Activated CD4-positive, alpha-beta T cell treated with anti-CD3 and anti-CD28 coated beads, Interleukin-2, Interleukin-4, amounts not matched to agents 100 ng/mL and 50 ng/mL, durations not matched to agents 16 hours and 8 hours (primary cell): ENCODE measurements around the gene PKP2.
"Not testable (repeated sequence)": the region's sequence is repeated elsewhere in the genome, so short reads cannot be mapped to it uniquely, and the experiment has no call there.

Experiments used
- DNase-seq: peaks from one replicate; pipeline ENCODE4 v3.0.0-alpha.2; 2020; ENCODE audit warnings: low spot score

The PKP2 gene

DNA sequence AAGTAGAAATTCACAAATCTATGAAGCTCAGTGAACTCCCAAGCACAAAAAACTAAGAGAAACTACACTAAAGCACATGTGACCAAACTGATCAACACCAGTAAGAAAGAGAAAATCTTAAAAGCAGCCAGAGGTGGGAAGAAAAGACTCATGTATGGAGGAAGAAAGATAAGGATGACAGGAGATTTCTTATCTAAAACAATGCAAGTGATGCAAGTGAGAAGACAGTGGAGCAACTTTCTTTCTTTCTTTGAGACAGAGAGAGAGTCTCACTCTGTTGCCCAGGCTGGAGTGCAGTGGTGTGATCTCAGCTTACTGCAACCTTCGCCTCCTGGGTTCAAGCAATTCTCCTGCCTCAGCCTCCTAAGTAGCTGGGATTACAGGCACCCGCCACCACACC lies 34.9 kb downstream of the PKP2 start:
- DNase-seq, result not testable (repeated sequence)

DNA sequence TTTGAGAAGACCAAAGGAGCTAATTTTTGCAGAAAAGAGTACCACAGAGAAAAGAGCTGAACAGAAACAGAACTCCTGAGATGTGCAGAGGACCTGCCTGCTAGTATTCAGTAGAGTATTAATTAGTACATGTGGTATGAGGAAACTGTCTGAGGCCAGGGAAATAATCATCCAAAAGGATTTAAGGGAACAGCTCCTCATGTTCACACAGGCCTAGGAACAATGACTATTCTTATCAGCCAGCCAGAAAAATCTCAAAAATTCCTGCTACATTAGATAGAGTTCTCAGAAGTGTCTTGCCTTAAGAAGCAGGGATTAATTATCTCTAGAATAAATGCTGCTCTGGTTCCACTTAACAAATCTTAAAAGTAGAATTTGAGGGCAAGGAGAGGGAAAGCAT lies 36.4 kb downstream of the PKP2 start:
- no peak for DNase-seq

DNA sequence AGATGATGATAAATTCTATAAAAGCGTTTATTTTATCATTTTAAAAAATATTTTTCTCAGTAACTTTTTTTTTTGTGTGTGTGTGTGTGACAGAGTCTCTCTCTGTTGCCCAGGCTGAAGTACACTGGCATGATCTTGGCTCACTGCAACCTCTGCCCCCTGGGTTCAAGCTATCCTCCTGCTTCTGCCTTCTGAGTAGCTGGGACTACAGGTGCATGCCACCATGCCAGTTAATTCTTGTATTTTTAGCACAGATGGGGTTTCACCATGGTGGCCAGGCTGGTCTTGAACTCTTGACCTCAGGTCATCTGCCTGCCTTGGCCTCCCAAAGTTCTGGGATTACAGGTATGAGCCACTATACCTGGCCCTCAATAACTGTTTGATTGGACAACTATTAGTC lies 37.2 kb downstream of the PKP2 start:
- no peak for DNase-seq

DNA sequence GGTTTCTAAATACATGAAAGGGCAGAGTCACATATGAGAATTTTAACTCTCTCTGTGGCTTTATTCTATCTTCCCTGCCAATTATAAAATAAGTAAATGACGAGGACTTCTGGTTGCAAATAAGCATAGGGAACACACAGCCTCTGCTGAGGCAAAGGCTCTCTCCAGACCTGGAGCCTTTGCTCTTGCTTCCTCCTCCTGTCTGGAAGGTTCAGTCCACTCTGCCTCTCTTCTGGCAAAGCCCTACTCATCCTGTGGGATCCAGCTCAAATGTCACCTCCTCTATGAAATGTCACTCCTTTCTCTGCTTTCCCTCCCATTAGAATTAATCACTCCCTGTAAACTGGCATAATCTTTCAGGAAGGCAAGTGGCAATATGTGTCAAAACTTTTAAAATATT lies 41.9 kb downstream of the PKP2 start:
- DNase-seq, result no peak

DNA sequence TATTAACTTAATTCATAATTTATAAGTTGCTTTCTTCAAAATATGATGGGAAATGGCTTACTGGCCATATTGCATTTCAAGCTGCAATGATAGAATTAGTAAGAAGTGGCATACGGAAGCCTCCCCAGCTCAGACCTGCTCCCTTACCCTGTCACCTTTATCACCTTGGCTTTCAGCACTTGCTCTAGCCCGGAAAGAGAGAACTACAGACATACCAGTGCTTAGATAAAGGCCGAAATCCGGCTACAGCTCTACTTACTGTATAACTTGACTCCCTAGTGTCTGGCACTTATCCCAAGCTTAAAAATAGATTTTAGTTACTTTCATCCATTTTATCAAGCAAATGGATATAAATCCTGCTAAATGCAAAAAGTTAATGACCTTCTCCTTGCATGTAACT lies 42.5 kb downstream of the PKP2 start:
- DNase-seq, result no peak

DNA sequence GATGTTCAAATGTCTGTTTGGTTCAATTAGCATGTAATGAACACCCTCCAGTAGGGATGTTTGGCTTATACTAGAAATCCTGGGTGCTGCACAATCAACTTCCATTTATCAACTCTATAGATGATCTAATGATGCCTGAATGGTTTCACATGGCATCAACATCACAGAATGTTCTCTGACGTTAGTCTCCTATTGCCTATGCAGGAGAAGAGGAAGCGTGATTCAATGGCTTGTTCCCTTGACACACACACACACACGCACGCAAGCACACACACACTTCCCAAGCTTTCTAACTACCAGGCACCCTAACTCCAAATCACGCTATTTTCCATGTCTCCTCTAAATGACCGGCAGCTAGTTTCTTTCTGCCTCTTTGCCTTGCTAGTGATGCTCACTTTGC lies 49.3 kb downstream of the PKP2 start:
- DNase-seq, result no peak

DNA sequence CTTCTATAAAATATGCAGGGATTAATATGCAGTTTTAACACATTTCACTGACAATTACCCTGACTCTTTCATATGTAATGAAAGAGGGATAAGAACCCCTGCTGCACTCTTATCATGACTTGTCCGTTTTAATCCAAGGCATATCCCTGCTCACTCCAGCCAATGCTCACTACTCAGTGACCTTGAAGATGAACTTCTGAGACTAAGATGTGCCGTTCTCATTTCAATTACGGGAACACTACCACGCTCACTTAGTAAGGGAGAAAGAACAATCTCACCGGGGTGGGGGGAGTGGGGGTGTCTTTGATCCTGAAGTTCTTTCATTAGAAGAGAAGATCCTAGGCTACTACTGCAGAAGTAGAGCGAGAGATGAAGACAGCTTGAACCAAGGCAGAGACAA lies 50.5 kb downstream of the PKP2 start:
- no peak for DNase-seq

DNA sequence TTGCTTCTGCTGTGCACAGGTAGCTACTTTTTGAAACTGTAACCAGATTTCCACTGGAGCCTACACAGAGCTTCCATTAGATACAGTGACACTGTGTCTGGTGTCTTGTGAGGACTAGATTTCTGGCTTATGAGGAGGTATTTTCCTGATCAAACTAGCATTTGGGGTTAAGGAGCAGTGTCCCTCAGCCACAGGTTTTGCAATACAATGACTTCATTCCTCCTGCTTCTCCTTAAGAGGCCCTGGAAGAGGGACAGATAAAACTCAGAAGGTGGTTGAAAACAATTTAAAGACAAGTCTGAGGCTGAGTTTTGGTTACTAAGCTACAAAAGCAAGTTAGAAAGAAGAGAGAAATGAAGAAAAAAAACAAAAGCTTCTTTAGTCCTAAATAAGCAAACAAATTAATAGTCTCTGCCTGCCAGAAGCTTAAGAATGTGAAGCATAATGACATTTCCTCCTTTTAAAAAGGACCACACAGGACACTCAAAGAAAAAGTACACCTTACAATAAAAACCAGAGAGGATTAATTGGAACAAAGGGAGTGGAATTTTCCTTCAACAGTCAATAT lies 53.0 kb downstream of the PKP2 start:
- no peak for DNase-seq

DNA sequence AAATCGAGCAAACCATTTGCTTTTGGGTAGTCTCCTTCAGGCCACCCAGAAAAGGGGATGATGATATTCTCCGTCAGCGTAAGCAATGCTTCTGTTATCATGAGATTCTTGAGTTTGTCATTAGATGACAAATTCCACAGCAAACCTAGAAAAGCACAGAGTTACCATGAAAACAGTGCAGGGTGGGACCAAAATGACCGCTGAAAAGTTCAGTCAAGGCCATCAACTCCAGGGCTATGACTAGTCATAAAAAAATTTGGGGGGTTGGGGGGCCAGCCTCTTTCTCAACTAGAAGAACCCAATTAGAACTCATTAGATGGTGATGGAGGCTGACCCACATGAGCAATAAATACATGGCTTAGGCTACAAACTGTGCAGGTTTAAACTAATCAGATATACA lies 55.5 kb downstream of the PKP2 start:
- no peak for DNase-seq

DNA sequence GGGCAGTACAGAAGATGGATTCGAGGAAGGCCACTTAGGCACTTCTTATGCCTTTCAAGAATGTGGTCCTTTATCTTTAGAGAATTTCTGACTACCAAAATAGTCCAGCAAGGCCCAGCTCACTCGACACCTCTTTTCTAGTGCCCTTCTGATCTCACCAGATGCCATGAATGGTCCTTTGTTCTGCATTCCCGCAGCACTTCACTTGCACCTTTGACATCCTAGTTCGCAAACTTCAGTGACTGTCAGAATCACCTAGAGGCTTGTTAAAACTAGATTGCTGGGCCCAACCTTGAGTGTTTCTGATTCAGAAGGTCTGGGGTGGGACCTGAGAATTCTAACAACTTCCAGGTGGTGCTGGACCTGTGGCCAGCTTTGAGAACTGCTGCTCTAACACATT lies 56.7 kb downstream of the PKP2 start:
- DNase-seq, result no peak

DNA sequence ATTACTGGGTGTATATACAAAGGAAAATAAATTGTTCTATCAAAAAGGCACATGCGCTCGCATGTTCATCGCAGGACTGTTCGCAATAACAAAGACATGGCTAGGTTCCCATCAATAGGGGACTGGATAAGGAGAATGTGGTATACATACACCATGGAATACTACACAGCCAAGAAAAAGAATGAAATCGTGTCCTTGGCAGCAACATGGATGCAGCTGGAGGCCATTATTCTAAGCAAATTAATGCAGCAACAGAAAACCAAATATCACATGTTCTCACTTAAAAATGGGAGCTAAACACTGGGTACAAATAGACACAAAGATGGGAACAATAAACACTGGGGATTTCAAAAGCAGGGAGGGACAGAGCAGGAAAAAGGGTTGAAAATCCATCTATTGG lies 58.6 kb downstream of the PKP2 start:
- no peak for DNase-seq

DNA sequence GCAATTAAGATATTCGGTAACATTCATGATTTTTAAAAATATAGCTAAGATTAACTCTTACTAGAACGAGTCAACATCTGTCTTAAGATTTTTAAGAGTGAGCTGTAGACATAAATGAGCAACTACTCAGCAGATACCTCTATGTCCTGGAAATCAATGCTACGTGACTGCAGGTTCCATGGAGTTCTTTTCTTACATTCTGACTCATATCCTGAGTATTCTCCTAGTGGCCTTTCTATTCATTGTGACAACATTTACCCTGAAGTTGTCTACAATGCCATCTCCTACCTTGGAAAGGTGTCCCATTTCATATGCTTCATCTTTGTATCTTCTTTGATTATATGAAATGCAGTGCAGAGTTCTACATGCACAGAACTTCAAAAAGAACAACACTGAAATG lies 59.9 kb downstream of the PKP2 start:
- no peak for DNase-seq

DNA sequence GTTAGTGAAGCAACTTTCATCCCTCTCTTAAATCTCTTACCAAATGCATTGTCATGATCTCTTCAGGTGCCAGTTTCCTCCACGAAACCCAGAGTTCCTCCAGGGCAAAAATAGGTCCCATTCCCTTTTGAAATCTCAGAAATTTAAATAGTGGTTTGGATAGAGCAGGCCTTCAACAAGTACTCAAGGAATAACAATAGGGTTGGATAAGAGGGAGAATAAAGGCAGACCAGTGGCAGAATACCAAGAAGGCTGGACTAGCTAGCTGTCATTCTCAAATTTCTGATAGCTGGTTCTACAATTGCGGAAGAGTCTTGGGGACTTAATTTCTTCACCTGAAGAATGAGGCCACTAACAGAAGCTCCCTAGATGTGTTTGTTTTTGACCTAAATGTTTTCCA lies 62.5 kb downstream of the PKP2 start:
- DNase-seq, result no peak

DNA sequence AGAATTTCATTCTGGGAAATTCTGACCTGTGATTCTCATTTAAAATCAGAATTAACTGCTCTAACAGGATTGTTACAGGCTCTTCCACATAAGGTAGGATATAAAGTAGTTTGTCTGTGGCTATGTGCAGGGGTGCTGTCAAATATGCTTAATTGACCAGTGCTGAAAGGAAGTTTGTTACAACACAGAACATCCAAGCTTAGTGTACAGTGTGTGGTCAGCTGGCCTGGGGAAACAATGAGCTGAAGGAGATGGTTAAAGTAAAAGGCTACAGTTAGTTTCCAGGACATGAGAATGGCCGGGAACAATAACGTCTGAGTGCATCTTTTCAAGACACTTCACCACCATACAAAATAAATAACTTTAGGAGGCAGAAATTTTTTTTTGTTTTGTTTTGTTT lies 68.0 kb downstream of the PKP2 start:
- DNase-seq, result no peak

DNA sequence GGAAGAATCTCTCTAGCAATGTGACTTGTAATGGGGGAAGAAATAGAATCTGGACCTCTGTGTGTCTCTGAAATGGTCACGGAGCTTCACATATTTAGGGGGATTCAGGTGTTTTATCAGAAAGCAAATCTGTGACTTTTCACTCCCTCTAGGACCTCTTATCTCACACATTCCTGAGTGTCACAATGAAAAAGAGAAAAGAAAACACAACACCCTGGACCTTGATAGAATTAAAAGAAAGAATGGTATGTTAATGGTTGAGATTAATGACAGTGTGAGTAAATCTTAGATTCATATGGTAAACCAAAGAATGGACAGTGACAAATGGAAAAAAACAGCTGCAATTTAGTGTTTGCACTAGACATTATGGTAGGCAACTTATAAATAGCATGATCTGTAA lies 68.5 kb downstream of the PKP2 start:
- DNase-seq, result no peak

DNA sequence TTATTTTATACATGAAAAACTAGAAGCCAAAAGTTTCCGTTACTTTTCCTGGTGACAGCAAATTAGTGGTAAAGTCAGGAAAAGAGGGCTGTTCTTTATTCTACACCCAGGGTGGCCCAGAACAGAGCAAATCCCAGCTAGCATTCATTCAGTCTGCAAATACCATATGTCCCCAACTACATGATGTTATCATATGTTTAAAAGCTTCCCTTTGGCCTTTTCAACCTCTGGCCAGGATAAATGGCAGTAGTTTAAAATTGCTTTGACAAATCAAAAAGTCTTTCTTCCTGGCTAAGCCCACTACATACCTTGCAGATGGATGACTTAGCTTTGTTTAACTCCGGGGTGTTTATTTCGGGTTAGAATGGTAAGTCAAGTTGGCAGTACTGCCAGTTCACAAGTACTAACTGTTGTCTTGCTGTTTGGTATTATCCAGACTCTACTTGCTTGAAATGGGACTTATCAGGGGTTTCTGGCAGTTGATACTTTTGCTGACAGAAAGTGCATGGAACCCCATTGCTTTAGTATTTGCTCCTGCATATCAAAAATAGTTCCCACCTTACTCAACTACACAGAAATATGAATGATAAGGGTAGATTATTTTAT lies 69.7 kb downstream of the PKP2 start:
- DNase-seq, result no peak

DNA sequence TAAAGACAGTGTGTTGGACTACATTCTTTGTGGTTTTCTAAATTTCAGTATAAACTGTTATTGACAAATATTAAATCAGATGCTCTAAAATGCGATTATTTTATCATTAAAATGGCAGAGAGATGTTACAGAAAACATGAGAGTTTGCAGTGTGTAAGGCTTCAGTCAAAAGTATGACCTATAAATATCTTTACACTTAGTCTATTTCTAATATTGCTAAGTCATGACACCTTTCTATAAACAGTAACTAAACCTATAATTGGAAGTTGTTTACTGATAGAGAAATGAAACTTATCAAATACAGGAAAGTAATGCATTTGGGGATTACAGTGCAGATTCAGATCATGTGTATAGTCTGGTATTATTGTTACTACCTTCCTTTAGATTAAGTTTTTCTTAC lies 72.0 kb downstream of the PKP2 start:
- DNase-seq, result no peak

DNA sequence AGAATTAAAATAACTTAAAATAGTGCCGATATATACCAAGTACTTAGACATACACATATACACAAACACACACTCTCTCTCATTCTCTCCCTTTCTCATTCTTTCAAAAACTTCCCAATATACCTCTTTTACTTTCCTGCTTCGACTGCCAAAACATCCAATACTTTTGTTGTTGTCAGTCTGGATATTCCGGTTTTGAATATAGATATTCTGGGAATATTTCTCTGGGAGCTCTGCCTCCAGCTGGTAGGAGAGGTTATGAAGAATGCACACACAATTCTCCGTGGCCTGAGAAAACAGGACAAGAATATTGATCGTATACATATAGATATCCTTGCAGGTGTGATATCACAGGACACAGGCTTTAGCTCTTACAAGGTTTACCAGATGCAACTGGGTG lies 74.2 kb downstream of the PKP2 start:
- DNase-seq, result no peak

DNA sequence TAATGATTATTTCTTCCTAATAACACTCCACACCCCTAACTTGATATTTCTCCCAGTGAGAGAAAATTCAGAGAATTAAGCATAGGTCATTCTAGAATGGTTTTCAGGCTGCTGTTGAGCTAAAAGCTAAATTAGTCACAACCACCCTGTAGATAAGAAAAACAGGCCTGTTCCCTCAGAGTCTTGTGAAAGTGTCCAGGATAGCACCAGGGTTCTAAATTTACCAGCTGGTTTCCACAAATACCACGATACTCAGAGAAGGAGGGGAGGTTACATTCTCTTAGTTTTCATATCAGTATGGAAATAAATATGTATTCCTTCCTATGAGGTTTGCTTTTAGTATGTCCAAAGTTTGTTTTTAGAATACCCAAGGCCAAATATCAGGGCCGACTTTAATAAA lies 74.9 kb downstream of the PKP2 start:
- no peak for DNase-seq

DNA sequence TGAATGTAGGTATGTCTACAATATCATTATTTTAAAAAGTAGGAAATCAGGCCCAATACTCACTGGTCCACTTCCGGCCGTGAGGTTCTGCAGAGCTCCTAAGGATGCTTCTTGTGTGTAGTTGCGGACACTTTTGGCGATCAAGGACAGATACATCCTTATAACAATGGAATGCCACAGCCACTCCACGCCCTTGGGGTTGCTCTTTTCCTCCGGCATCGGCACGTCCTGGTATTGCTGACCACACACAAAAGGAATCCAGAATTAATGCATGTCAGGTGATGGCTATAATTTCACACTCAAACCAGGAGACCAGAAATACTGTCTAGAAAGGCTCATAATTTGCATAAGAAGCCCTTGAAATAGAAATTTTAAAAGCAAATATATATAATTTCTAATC lies 75.3 kb downstream of the PKP2 start:
- DNase-seq, result no peak

DNA sequence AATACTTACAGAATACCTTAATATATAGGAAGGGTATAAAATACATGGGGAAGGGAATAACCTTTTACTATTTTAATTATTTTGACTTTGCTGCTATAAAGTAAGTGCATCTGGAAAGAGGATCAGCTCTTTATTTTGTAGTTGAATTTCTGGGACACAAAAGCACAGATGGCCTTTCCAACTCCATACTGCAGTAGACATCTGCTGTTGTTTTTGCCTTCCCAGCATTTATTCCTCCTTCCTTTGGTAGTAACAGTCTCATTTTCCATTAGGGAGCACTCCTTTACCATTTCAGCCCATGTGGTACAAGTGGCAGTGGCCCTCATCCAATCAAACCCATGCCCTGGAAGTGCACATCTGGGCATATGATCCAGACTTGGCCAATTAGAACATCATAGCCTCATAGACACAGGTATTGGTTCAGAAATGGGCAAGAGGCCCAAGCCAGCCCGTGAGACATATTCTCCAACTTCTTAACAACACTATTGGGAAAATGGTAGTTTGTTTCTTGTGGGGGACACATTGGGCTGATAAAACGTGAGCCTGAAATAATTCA lies 76.1 kb downstream of the PKP2 start:
- DNase-seq, result no peak

DNA sequence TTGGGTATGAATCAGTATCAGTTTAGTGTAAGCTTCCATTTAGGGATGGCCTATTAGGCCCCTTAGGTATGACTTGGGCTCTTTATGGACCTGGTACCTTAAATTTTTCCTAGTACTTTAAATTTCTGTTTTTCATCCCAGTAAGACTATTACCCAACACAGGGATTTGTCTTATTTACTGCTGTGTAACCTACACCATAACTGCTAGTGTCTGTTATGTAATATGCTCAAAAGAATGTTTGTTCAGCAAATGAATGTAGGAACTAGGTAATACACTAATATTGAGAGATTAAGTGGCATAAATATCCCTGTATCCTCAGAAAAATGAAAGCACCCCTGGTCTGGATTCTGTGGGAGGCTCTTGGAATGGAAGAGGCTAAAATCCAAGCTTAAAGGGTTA lies 77.2 kb downstream of the PKP2 start:
- no peak for DNase-seq

DNA sequence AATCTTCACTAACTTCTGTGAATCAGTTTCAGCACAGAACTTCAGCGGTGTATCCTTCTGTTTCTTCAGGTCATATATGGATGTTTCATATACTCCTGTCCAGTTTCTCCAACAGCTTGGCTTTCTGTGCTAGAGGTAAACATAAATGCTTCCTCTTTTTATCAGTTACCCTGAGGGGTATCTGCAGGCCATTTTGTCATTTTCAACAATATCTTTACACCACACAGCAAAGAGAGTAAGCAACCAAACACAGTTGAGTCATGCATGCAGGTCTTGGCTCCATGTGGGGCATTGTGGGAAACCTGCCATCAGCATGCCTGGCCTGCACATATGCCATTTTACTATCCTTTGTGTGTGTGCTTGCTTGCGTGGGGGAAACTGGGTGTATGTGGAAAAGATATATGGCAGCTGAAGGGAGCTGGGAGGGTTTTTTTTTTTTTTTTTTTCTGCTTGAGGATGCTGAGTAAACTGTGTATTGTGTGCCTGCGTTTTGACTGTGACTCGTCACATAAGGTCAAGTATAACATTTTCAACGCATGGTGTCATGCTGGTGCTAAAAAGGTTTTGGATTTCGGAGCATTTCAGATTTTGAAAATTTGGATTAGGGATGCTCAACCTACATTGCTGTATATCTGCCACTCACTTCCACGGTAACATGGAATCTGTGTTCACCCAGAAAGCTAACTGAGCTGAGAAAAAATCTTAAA lies 84.7 kb downstream of the PKP2 start:
- DNase-seq, result no peak

DNA sequence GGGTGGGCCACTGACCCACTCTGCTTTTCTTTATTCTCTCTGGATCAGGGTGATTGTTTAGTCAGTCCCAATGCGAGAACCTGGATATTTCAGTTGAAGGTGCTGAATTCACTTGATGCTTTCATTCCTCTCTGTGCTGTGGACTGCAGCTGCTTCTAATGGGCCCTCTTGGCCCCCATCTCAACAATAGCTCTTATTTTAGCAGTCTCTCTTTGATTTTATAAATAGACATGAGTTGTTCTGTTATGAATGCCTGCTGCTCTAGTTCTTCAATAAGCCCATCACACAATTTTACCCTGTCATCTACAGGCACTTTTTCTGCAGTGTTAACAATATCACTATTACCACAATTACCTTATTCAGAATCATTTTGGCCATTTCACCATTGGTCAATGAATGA lies 86.7 kb downstream of the PKP2 start:
- no peak for DNase-seq
